GM12873 (cell line): Measurements from ENCODE around the gene PGM3.

ENCODE experiments used
- CTCF ChIP-seq: IDR thresholded peaks from 2 replicates; pipeline ENCODE4 v1.5.1; 2012; ENCODE audit warnings: low read depth, mild to moderate bottlenecking, moderate library complexity, low read length, control low read depth; ENCODE audit not compliant: insufficient read depth; ENCODE audit errors: missing control alignments

The PGM3 gene, protein sequence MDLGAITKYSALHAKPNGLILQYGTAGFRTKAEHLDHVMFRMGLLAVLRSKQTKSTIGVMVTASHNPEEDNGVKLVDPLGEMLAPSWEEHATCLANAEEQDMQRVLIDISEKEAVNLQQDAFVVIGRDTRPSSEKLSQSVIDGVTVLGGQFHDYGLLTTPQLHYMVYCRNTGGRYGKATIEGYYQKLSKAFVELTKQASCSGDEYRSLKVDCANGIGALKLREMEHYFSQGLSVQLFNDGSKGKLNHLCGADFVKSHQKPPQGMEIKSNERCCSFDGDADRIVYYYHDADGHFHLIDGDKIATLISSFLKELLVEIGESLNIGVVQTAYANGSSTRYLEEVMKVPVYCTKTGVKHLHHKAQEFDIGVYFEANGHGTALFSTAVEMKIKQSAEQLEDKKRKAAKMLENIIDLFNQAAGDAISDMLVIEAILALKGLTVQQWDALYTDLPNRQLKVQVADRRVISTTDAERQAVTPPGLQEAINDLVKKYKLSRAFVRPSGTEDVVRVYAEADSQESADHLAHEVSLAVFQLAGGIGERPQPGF

DNA sequence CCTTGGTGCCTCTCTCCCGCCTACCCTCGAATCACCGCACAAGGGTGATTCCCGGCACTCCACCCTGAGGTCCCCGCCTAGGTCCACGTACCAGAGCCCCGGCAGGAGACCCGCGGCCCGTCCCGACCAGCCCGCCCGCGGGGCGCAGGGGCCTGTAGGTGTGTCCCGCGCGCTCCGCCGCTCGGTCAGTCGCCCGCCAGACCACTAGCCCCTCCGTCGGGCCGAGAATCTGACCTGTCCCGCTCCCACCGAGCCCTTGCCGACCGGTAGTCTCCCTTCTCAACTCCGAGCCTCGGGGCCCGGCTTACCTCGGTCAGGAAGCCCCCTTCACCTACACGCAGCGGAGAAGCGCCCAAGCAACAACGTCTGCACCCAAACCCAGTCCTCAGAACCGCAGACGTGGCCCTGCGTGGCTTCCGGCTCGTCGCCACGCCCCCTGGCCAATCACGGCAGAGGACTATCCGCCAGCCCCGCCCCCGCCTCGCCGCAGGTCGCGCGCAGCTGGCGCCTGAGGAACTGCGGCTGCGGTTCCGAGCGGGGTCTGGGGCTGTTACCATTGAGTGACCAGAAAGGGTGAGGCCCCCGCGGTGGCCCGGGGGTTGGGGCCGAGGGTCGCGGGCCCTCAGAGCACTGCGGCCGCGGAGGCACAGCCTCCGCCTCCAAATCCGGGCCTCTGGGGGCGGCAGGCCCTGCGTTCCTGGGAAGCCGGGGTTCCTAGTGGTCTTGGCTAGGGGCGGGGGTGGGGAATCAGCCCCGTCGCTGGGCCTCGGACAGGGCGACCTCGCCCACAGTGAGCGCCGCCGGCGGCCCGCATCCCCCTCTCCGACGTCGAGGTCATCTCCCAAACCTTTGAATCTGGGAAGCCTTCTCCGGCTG is at the start of gene PGM3, which contains the start of gene RWDD2A:
Gene PGM3 (minus strand): TSS at position 395 of the 876 bp plus-strand sequence. CDS start 2,253 bp downstream, outside the sequence.
Gene RWDD2A (plus strand): TSS at position 487 of the 876 bp plus-strand sequence. CDS start 1,095 bp downstream, outside the sequence.
- no peak for TF ChIP-seq CTCF

- no peak for TF ChIP-seq CTCF
Measured at GRCh38 chr6:83231146-83231545, 38.1 kb upstream of the PGM3 start.

DNA sequence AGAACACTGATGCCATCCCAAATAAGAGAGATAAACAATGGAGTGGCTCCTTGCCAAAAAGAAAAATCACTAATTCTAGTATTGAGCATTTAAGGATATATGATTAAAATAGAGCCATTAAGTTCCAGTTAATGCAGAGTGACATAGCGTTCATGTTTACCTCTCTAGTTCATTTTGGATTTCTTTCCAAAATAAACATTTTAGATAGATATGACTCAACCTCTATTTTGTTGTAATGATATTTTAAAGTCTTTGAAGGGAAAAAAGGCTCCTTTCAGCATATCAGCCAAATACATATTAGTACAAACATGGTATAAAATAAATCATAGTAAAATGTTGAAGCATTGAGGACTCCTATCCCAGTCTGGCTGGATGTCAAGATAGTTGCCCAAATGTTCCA is 33.5 kb upstream of the PGM3 start:
- TF ChIP-seq CTCF: no peak

- peak; percentile 45 for TF ChIP-seq CTCF
Measured at GRCh38 chr6:83221889-83222479, 28.9 kb upstream of the PGM3 start.

GRCh38 chr6:83221276-83221675 is 28.2 kb upstream of the PGM3 start:
- TF ChIP-seq CTCF: no peak

- no peak for TF ChIP-seq CTCF
Measured at GRCh38 chr6:83220121-83220520, 27.1 kb upstream of the PGM3 start.

DNA sequence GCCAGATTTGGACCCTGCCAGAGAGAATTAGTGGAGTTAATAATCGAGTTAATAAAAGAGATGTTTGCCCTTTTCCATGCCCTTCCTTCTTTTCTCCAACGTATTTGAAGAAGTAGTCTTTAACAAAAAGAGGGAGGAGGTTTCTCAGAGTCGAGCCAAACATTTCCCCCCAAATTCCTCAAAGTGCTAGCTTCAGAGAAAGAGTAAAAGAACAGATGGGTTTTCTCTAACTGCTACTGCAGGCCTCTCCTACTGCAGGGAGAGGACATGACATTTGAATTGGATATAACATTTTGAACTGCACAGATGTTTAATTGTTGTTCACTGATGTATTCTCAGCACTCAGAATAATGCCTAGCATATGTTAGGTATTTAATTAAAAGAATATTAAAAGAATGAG is 25.6 kb upstream of the PGM3 start:
- TF ChIP-seq CTCF: no peak
